SU-DHL-6 (cell line): ENCODE results near the gene EIF5A2.
"Not testable (repeated sequence)": the region's sequence is repeated elsewhere in the genome, so short reads cannot be mapped to it uniquely, and the experiment has no call there.

Experiments used
- H2AFZ ChIP-seq: fragments of 200-600 bp; sonication (generic); 2 replicates; pipeline ENCODE4 v1.6.1; 2014; ENCODE audit warnings: low read depth, mild to moderate bottlenecking, moderate library complexity, mixed read lengths, antibody characterized with exemption, low read length; ENCODE audit not compliant: severe bottlenecking
- H3F3A ChIP-seq: fragments of 200-600 bp; shearing (Covaris generic); 2 replicates; pipeline ENCODE4 v1.6.0; 2016; ENCODE audit warnings: antibody characterized with exemption, mild to moderate bottlenecking; ENCODE audit not compliant: insufficient read depth
- H3K27ac ChIP-seq: fragments of 200-600 bp; sonication (generic); 2 replicates; pipeline ENCODE4 v1.5.1; 2016; ENCODE audit warnings: low read depth, mild to moderate bottlenecking, low read length, moderate library complexity, mixed read lengths
- H3K27me3 ChIP-seq: fragments of 200-600 bp; sonication (generic), shearing (Covaris generic); 2 replicates; pipeline ENCODE4 v1.6.0; 2014; ENCODE audit warnings: mild to moderate bottlenecking, low read length
- H3K36me3 ChIP-seq: fragments of 200-600 bp; sonication (generic); 2 replicates; pipeline ENCODE4 v1.6.1; 2014; ENCODE audit warnings: mild to moderate bottlenecking, low read length, mixed read lengths
- H3K4me2 ChIP-seq: fragments of 300-600, 200-600 bp; shearing (Covaris generic), sonication (generic); 2 replicates; pipeline ENCODE4 v1.6.0; 2014; ENCODE audit warnings: low read length, low read depth, mild to moderate bottlenecking; ENCODE audit not compliant: poor library complexity, severe bottlenecking
- H3K4me3 ChIP-seq: fragments of 200-600 bp; sonication (generic); 2 replicates; pipeline ENCODE4 v1.5.1; 2014; ENCODE audit warnings: antibody characterized with exemption, low read length, mild to moderate bottlenecking, mixed read lengths; ENCODE audit not compliant: insufficient read depth, poor library complexity, severe bottlenecking
- H3K79me2 ChIP-seq: fragments of 200-600 bp; sonication (generic); 2 replicates; pipeline ENCODE4 v1.6.1; 2014; ENCODE audit warnings: mild to moderate bottlenecking, low read length, moderate library complexity; ENCODE audit not compliant: insufficient read depth
- H3K9ac ChIP-seq: fragments of 200-600 bp; sonication (generic); 2 replicates; pipeline ENCODE4 v1.7.0; 2014; ENCODE audit warnings: mild to moderate bottlenecking, low read length
- H3K9me2 ChIP-seq: fragments of 200-600 bp; sonication (generic); replicated peaks from 2 replicates; pipeline ENCODE4 v1.6.1; 2014; ENCODE audit warnings: low read length; ENCODE audit not compliant: insufficient read depth
- H3K9me3 ChIP-seq: fragments of 200-600 bp; sonication (generic); 2 replicates; pipeline ENCODE4 v1.6.1; 2014; ENCODE audit warnings: low read length, mixed read lengths; ENCODE audit not compliant: insufficient read depth
- H4K20me1 ChIP-seq: fragments of 200-600 bp; sonication (generic); 2 replicates; pipeline ENCODE4 v1.6.1; 2014; ENCODE audit warnings: low read depth, mild to moderate bottlenecking, antibody characterized with exemption, low read length, moderate library complexity, mixed read lengths
- CTCF ChIP-seq: fragments of 200-600 bp; sonication (generic); IDR thresholded peaks from one replicate; pipeline ENCODE4 v1.5.1; 2017; ENCODE audit warnings: antibody characterized with exemption, mild to moderate bottlenecking, low read length, moderate library complexity; ENCODE audit not compliant: insufficient read depth, poor library complexity, severe bottlenecking
- EZH2phosphoT487 ChIP-seq: fragments of 200-600 bp; sonication (generic), shearing (Covaris generic); conservative IDR thresholded peaks from 2 replicates; pipeline ENCODE4 v1.6.1; 2018; ENCODE audit warnings: mild to moderate bottlenecking, antibody characterized with exemption, low read length, moderate library complexity, mixed read lengths

Gene EIF5A2

GRCh38 chr3:170897978-170898377, 10.5 kb downstream of the EIF5A2 start:
- H3K36me3 ChIP-seq, result no peaks in the 10 kb centered on the region
- no peaks in the 10 kb centered on the region for H3K9me2 ChIP-seq
- no peaks in the 10 kb centered on the region for H3K79me2 ChIP-seq
- no peak overlapping the region for H3K4me3 ChIP-seq
- no peak overlapping the region for H2AFZ ChIP-seq
- no peak overlapping the region for H3K9ac ChIP-seq
- no peak overlapping the region for H3K4me2 ChIP-seq
- no peaks in the 10 kb centered on the region for H3F3A ChIP-seq
- H3K27me3 ChIP-seq, result no peaks in the 10 kb centered on the region
- H3K27ac ChIP-seq, result no peak overlapping the region
- no peaks in the 10 kb centered on the region for H4K20me1 ChIP-seq
- TF ChIP-seq CTCF (no peak), EZH2phosphoT487 (no peak)
- H3K9me3 ChIP-seq, result no peaks in the 10 kb centered on the region

GRCh38 chr3:170897199-170897598, 11.2 kb downstream of the EIF5A2 start:
- not testable (repeated sequence) for H3K4me2 ChIP-seq, H3K27ac ChIP-seq, H3K36me3 ChIP-seq, H2AFZ ChIP-seq, H4K20me1 ChIP-seq, H3K4me3 ChIP-seq, H3K9ac ChIP-seq, H3K79me2 ChIP-seq, H3K27me3 ChIP-seq, H3K9me3 ChIP-seq, H3F3A ChIP-seq, H3K9me2 ChIP-seq

- H2AFZ ChIP-seq, result no peak overlapping the region
- H3K9me2 ChIP-seq, result no peaks in the 10 kb centered on the region
- H3K9ac ChIP-seq, result no peak overlapping the region
- no peaks in the 10 kb centered on the region for H3F3A ChIP-seq
- no peak overlapping the region for H3K4me3 ChIP-seq
- no peak for TF ChIP-seq EZH2phosphoT487
- no peak for TF ChIP-seq CTCF
- no peaks in the 10 kb centered on the region for H3K79me2 ChIP-seq
- no peaks in the 10 kb centered on the region for H3K9me3 ChIP-seq
- H3K27me3 ChIP-seq, result no peaks in the 10 kb centered on the region
- no peaks in the 10 kb centered on the region for H4K20me1 ChIP-seq
- no peaks in the 10 kb centered on the region for H3K36me3 ChIP-seq
- no peak overlapping the region for H3K27ac ChIP-seq
- H3K4me2 ChIP-seq, result no peak overlapping the region
Measured at GRCh38 chr3:170896781-170897180, 11.7 kb downstream of the EIF5A2 start.

- not testable (repeated sequence) for H3K9me2 ChIP-seq, H3K27me3 ChIP-seq, H3K27ac ChIP-seq
Measured at GRCh38 chr3:170896333-170896732, 12.1 kb downstream of the EIF5A2 start.

More at GRCh38 chr3:170896333-170896732, 12.1 kb downstream of the EIF5A2 start:
- H3K4me3 ChIP-seq, H3K9ac ChIP-seq, H3K9me3 ChIP-seq, H3K36me3 ChIP-seq, H3K4me2 ChIP-seq, H4K20me1 ChIP-seq, H3F3A ChIP-seq, H2AFZ ChIP-seq, H3K79me2 ChIP-seq: not testable (repeated sequence)
